KMS-11 (cell line): ENCODE results near the gene AIM2.

Experiments used
- H2AFZ ChIP-seq: fragments of 200-600 bp; sonication (generic); 2 replicates; pipeline ENCODE4 v1.6.1; 2016; ENCODE audit warnings: antibody characterized with exemption, mixed run types, low read depth
- H3K27ac ChIP-seq: fragments of 200-600 bp; sonication (generic); 2 replicates; pipeline ENCODE4 v1.6.1; 2016; ENCODE audit warnings: mild to moderate bottlenecking, mixed run types
- H3K27me3 ChIP-seq: fragments of 200-600 bp; sonication (generic); 2 replicates; pipeline ENCODE4 v1.6.1; 2017; ENCODE audit warnings: mild to moderate bottlenecking, low read depth, mixed run types, moderate library complexity; ENCODE audit not compliant: insufficient read depth
- H3K36me3 ChIP-seq: fragments of 200-600 bp; sonication (generic); 2 replicates; pipeline ENCODE4 v1.6.1; 2017; ENCODE audit warnings: mild to moderate bottlenecking, mixed run types; ENCODE audit not compliant: insufficient read depth
- H3K4me1 ChIP-seq: fragments of 200-600 bp; sonication (generic); 2 replicates; pipeline ENCODE4 v1.6.1; 2016; ENCODE audit warnings: mild to moderate bottlenecking, low read depth, mixed run types; ENCODE audit not compliant: poor library complexity, severe bottlenecking
- H3K4me2 ChIP-seq: fragments of 200-600 bp; sonication (generic); 2 replicates; pipeline ENCODE4 v1.7.0; 2016; ENCODE audit warnings: mild to moderate bottlenecking, mixed run types
- H3K4me3 ChIP-seq: fragments of 200-600 bp; sonication (generic); IDR thresholded peaks from 2 replicates; pipeline ENCODE4 v1.6.1; 2017; ENCODE audit warnings: low read depth, low read length, mixed read lengths; ENCODE audit not compliant: insufficient read depth
- H3K79me2 ChIP-seq: fragments of 200-600 bp; sonication (generic); 2 replicates; pipeline ENCODE4 v1.6.1; 2016; ENCODE audit warnings: low read depth, mixed run types; ENCODE audit not compliant: insufficient read depth
- H3K9ac ChIP-seq: fragments of 200-600 bp; sonication (generic); 2 replicates; pipeline ENCODE4 v1.6.1; 2016; ENCODE audit warnings: mild to moderate bottlenecking, mixed run types
- H4K20me1 ChIP-seq: fragments of 200-600 bp; sonication (generic); 2 replicates; pipeline ENCODE4 v1.6.1; 2016; ENCODE audit warnings: mild to moderate bottlenecking, mixed run types; ENCODE audit not compliant: insufficient read depth
- CTCF ChIP-seq: fragments of 200-600 bp; sonication (generic); conservative IDR thresholded peaks from 2 replicates; pipeline ENCODE4 v1.6.1; 2017; ENCODE audit warnings: low read depth, mild to moderate bottlenecking, antibody characterized with exemption, low read length, moderate library complexity, mixed read lengths

AIM2 gene

GRCh38 chr1:159076438-159077119 is at the start of gene AIM2:
Gene AIM2 (minus strand): TSS chr1:159076766. CDS start chr1:159073499, 3,267 bp downstream.
- peak within 1 kb of the TSS; percentile 89 for H3K27ac ChIP-seq
- H4K20me1 ChIP-seq: no peaks in the 10 kb centered on the region
- peaks cover 39% of the 10 kb centered on the region for H3K4me1 ChIP-seq
- H3K79me2 ChIP-seq: no peaks in the 10 kb centered on the region
- peak within 1 kb of the TSS; percentile 93 for H3K4me2 ChIP-seq
- peak within 1 kb of the TSS; percentile 83 for H3K4me3 ChIP-seq
- no peaks in the 10 kb centered on the region for H3K36me3 ChIP-seq
- peak within 1 kb of the TSS; percentile 83 for H2AFZ ChIP-seq
- H3K9ac ChIP-seq: peak within 1 kb of the TSS; percentile 58
- no peak for TF ChIP-seq CTCF
- no peaks in the 10 kb centered on the region for H3K27me3 ChIP-seq

GRCh38 chr1:159123587-159123986 is 47.0 kb upstream of the AIM2 start:
- Histone ChIP-seq H3K4me3 (no peak overlapping the region), H3K36me3 (no peaks in the 10 kb centered on the region), H3K4me2 (no peak overlapping the region), H3K27ac (no peak overlapping the region), H3K4me1 (no peaks in the 10 kb centered on the region), H3K9ac (no peak overlapping the region), H3K79me2 (no peaks in the 10 kb centered on the region), H4K20me1 (no peaks in the 10 kb centered on the region), H2AFZ (no peak overlapping the region), H3K27me3 (no peaks in the 10 kb centered on the region)
- no peak for TF ChIP-seq CTCF

- Histone ChIP-seq H3K36me3 (no peaks in the 10 kb centered on the region), H3K4me3 (no peak overlapping the region), H4K20me1 (no peaks in the 10 kb centered on the region), H3K27ac (no peak overlapping the region), H2AFZ (no peak overlapping the region), H3K27me3 (no peaks in the 10 kb centered on the region), H3K4me2 (no peak overlapping the region), H3K9ac (no peak overlapping the region), H3K4me1 (no peaks in the 10 kb centered on the region), H3K79me2 (no peaks in the 10 kb centered on the region)
- TF ChIP-seq CTCF: no peak
Measured at GRCh38 chr1:159122005-159122621, 45.5 kb upstream of the AIM2 start.

- no peaks in the 10 kb centered on the region for H3K79me2 ChIP-seq
- H3K4me1 ChIP-seq: no peaks in the 10 kb centered on the region
- H2AFZ ChIP-seq: no peak overlapping the region
- no peaks in the 10 kb centered on the region for H3K36me3 ChIP-seq
- H3K9ac ChIP-seq: no peak overlapping the region
- no peaks in the 10 kb centered on the region for H3K27me3 ChIP-seq
- no peak overlapping the region for H3K4me3 ChIP-seq
- no peaks in the 10 kb centered on the region for H4K20me1 ChIP-seq
- no peak overlapping the region for H3K4me2 ChIP-seq
- H3K27ac ChIP-seq: no peak overlapping the region
- TF ChIP-seq CTCF: no peak
Measured at GRCh38 chr1:159121526-159121925, 45.0 kb upstream of the AIM2 start.
